ENCODE results near the gene KIF12.

GRCh38 chr9:114124138-114124537, 25.0 kb upstream of the KIF12 start:
- TF ChIP-seq CTCF (IDR thresholded peaks at IDR 0.05; ENCODE audit: low read length) (no peak), EZH2 (IDR thresholded peaks at IDR 0.05; ENCODE audit: borderline replicate concordance, low read length) (no peak)
